Gastroesophageal sphincter (tissue), 3 donors: ENCODE measurements around the gene NFYC.

Experiments used
- EP300 ChIP-seq: sonication (generic); formaldehyde crosslinking; IDR thresholded peaks from one replicate; pipeline ENCODE4 v1.6.1; 2017; ENCODE audit warnings: antibody characterized with exemption, mild to moderate bottlenecking
- POLR2A ChIP-seq, 2 donors: fragments of 450-650 bp; IDR thresholded peaks; one replicate each; pipeline ENCODE4 v1.6.1; 2017; ENCODE audit warnings: antibody characterized with exemption in 2 of 2, mild to moderate bottlenecking in 2 of 2, moderate library complexity in 1 of 2
- POLR2AphosphoS5 ChIP-seq: sonication (generic); formaldehyde crosslinking; IDR thresholded peaks from one replicate; pipeline ENCODE4 v1.6.1; 2017; ENCODE audit warnings: antibody characterized with exemption
- TF ChIP-seq, protein P1 (sequence below), 4 experiments: fragments of 200-600 bp in 2 of 4; fragments of 450-650 bp in 2 of 4; sonication (generic) in 1 of 4; IDR thresholded peaks; one replicate each; pipeline ENCODE4 v1.5.1; 2017 to 2019; ENCODE audit warnings: antibody characterized with exemption in 4 of 4, mild to moderate bottlenecking in 2 of 4, moderate library complexity in 2 of 4

DNA sequence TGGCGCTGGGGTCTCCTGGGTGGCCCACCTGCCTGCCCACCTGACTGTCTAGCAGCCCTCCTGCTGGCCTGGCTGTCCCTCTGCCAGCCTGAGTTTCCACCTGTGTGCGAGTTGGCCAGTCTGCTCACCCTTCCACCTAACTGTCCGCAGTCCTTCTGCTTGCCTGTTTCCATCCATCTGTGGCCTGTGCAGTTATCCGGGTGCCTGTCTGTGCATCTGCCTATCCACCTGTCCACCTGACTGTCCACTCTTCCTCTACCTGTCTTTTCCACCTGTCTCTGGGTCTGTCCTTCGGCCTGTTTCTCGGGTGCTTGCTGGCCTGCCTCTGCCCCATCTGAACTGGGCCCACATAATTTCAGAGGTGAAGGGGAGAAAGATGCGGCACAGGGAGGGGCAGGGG is 93.9 kb downstream of the NFYC start:
- TF ChIP-seq, protein P1, sequence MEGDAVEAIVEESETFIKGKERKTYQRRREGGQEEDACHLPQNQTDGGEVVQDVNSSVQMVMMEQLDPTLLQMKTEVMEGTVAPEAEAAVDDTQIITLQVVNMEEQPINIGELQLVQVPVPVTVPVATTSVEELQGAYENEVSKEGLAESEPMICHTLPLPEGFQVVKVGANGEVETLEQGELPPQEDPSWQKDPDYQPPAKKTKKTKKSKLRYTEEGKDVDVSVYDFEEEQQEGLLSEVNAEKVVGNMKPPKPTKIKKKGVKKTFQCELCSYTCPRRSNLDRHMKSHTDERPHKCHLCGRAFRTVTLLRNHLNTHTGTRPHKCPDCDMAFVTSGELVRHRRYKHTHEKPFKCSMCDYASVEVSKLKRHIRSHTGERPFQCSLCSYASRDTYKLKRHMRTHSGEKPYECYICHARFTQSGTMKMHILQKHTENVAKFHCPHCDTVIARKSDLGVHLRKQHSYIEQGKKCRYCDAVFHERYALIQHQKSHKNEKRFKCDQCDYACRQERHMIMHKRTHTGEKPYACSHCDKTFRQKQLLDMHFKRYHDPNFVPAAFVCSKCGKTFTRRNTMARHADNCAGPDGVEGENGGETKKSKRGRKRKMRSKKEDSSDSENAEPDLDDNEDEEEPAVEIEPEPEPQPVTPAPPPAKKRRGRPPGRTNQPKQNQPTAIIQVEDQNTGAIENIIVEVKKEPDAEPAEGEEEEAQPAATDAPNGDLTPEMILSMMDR (IDR thresholded peaks at IDR 0.05): no peak
- TF ChIP-seq EP300 (no peak), POLR2AphosphoS5 (no peak), POLR2A (IDR thresholded peaks at IDR 0.05) (no peak)
